Lower leg skin (tissue), 3 donors: Measurements from ENCODE around the gene PACSIN2.

Experiments
- CTCF ChIP-seq, 3 donors: fragments of 450-650 bp; IDR thresholded peaks; one replicate each; pipeline ENCODE4 v1.5.1; 2016; ENCODE audit warnings: antibody characterized with exemption in 3 of 3, mild to moderate bottlenecking in 3 of 3, moderate library complexity in 2 of 3
- POLR2A ChIP-seq, 2 donors: fragments of 450-650 bp; IDR thresholded peaks; one replicate each; pipeline ENCODE4 v1.6.1; 2016 to 2017; ENCODE audit warnings: antibody characterized with exemption in 2 of 2, mild to moderate bottlenecking in 1 of 2, moderate library complexity in 1 of 2

- TF ChIP-seq CTCF (IDR thresholded peaks at IDR 0.05) (no peak), POLR2A (IDR thresholded peaks at IDR 0.05) (no peak)
Measured at GRCh38 chr22:42967933-42968332, 47.0 kb downstream of the PACSIN2 start.
